Right cardiac atrium (tissue), 5 donors: Measurements from ENCODE around the gene MAPK8IP2. TPM values are rescaled to one million over a fixed set of nuclear protein-coding genes. Genes with fewer than 3 reads are reported as not detected.
"Not testable (repeated sequence)": the region's sequence is repeated elsewhere in the genome, so short reads cannot be mapped to it uniquely, and the experiment has no call there.

Source experiments
- ATAC-seq, 2 donors: fragments of 200-7000 bp; cut with Tn5 transposase; one replicate each; pipeline versions ENCODE4 v1.8.0 to v1.9.1; 2020; ENCODE audit warnings: moderate library complexity in 2 of 2, mild to moderate bottlenecking in 1 of 2
- DNase-seq, 3 donors: peaks; one replicate each; pipeline ENCODE4 v3.0.0-alpha.2; 2020
- H3K27ac ChIP-seq: one replicate; pipeline ENCODE4 v1.5.1; 2013; ENCODE audit warnings: mild to moderate bottlenecking, low read length, control low read depth, moderate library complexity
- H3K27me3 ChIP-seq: one replicate; pipeline ENCODE4 v1.6.1; 2013; ENCODE audit not compliant: control insufficient read depth, insufficient read depth
- H3K4me1 ChIP-seq: one replicate; pipeline ENCODE4 v1.6.1; 2013; ENCODE audit warnings: low read length; ENCODE audit not compliant: control insufficient read depth, insufficient read depth
- H3K4me3 ChIP-seq: one replicate; pipeline ENCODE4 v1.5.1; 2013; ENCODE audit warnings: low read length, control low read depth
- H3K9me3 ChIP-seq: one replicate; pipeline ENCODE4 v1.6.1; 2013; ENCODE audit warnings: low read length; ENCODE audit not compliant: control insufficient read depth
- WGBS: extraction: QIAGEN DNeasy Blood & Tissue Kit; methylation state at CpG from one replicate; pipeline ENCODE4 v1.1.7; 2013; 5-methylcytosine and 5-hydroxymethylcytosine counted together
- intact Hi-C, 4 donors: fragments of 100-400 bp; cut with DNase I; formaldehyde crosslinking; loops; one replicate each; pipeline versions ENCODE4 v1.11.0 to v1.14.0; 2022 to 2023
- polyA plus RNA-seq: library from polyadenylated mRNA; stranded (reverse); fragments of 200-250 nt; gene quantifications from one replicate; pipeline ENCODE4 v1.2.3, GENCODE V29; 2013
- total RNA-seq, 4 donors: library from RNA; stranded (reverse); fragmentation: NEBNext Ultra II Directional; extraction: Animal tissue kit (Norgen Biotek cat#: 25700); gene quantifications; one replicate each; pipeline ENCODE4 v1.2.1, GENCODE V29; 2021
- donor health status: healthy with polysubstance abuse.
- donor health status: DM: no; HTN: yes; CAD: no.
- donor health status: DM: no; HTN: no; CAD: no.
- donor health status: DM: no; HTN: yes; CAD: no; lungs with severe emphysema.
- donor health status: DM: yes; HTN: yes; CAD: no.

The MAPK8IP2 gene
- total and polyA plus RNA-seq, 5 donors: 0.28 to 0.57 (median 0.39) TPM

- ATAC-seq, H3K27me3 ChIP-seq, H3K9me3 ChIP-seq, H3K4me1 ChIP-seq, H3K27ac ChIP-seq, H3K4me3 ChIP-seq: not testable (repeated sequence)
- peak in 1 of 3 donors; percentile 19 for DNase-seq
- 84% methylated on average over 39 of the region's 39 CpGs for whole genome bisulfite sequencing
- intact Hi-C loops: loop anchor here in 1 of 4 donors (10.0 kb wide), 1 partner anchor 113 kb away; no protein-coding TSS in a partner anchor
Observed at GRCh38 chr22:50608058-50608840, 7.7 kb downstream of the MAPK8IP2 start.

- Histone ChIP-seq H3K4me3 (no peak overlapping the region), H3K9me3 (no peaks in the 10 kb centered on the region), H3K27ac (no peak overlapping the region), H3K27me3 (no peaks in the 10 kb centered on the region), H3K4me1 (no peaks in the 10 kb centered on the region)
- 86% methylated on average over 10 of the region's 10 CpGs for WGBS
- DNase-seq (peak in 1 of 3 donors; percentile 23), ATAC-seq (no peak)
- intact Hi-C loops: loop anchor here in 1 of 4 donors (10.0 kb wide), 1 partner anchor 114 kb away; no protein-coding TSS in a partner anchor
Observed at GRCh38 chr22:50608996-50609395, 8.4 kb downstream of the MAPK8IP2 start.

GRCh38 chr22:50609599-50609998 is 9.0 kb downstream of the MAPK8IP2 start:
- 80% methylated on average over 12 of the region's 12 CpGs for WGBS
- no peaks in the 10 kb centered on the region for H3K4me1 ChIP-seq
- H3K27ac ChIP-seq: no peak overlapping the region
- intact Hi-C loops: loop anchor here in 1 of 4 donors (10.0 kb wide), 1 partner anchor 115 kb away; no protein-coding TSS in a partner anchor
- no peak overlapping the region for H3K4me3 ChIP-seq
- no peaks in the 10 kb centered on the region for H3K9me3 ChIP-seq
- ATAC-seq: no peak
- DNase-seq: peak in 1 of 3 donors; percentile 24
- no peaks in the 10 kb centered on the region for H3K27me3 ChIP-seq

GRCh38 chr22:50610041-50610451 is 9.5 kb downstream of the MAPK8IP2 start:
- no peaks in the 10 kb centered on the region for H3K9me3 ChIP-seq
- WGBS: 85% methylated on average over 11 of the region's 11 CpGs
- H3K27me3 ChIP-seq: no peaks in the 10 kb centered on the region
- ATAC-seq (no peak), DNase-seq (peak in 1 of 3 donors; percentile 38)
- H3K4me1 ChIP-seq: no peaks in the 10 kb centered on the region
- no peak overlapping the region for H3K27ac ChIP-seq
- intact Hi-C loops: no loop called here
- H3K4me3 ChIP-seq: no peak overlapping the region

GRCh38 chr22:50610581-50610980 is 10.0 kb downstream of the MAPK8IP2 start:
- intact Hi-C loops: no loop called here
- DNase-seq (no peak), ATAC-seq (no peak)
- Histone ChIP-seq H3K4me3 (no peak overlapping the region), H3K27ac (no peak overlapping the region), H3K27me3 (no peaks in the 10 kb centered on the region), H3K4me1 (no peaks in the 10 kb centered on the region), H3K9me3 (no peaks in the 10 kb centered on the region)
- 87% methylated on average over 17 of the region's 17 CpGs for WGBS

- Histone ChIP-seq H3K4me1 (no peaks in the 10 kb centered on the region), H3K4me3 (no peak overlapping the region), H3K27ac (no peak overlapping the region), H3K9me3 (no peaks in the 10 kb centered on the region), H3K27me3 (no peaks in the 10 kb centered on the region)
- WGBS: 88% methylated on average over 26 of the region's 26 CpGs
- no peak for DNase-seq
- no peak for ATAC-seq
- intact Hi-C loops: no loop called here
Observed at GRCh38 chr22:50611341-50612060, 10.9 kb downstream of the MAPK8IP2 start.

- Histone ChIP-seq H3K4me1 (no peaks in the 10 kb centered on the region), H3K4me3 (no peak overlapping the region), H3K27ac (no peak overlapping the region), H3K27me3 (no peaks in the 10 kb centered on the region), H3K9me3 (no peaks in the 10 kb centered on the region)
- intact Hi-C loops: no loop called here
- no peak for DNase-seq
- no peak for ATAC-seq
- 66% methylated on average over 6 of the region's 6 CpGs for WGBS
Observed at GRCh38 chr22:50612168-50612527, 11.6 kb downstream of the MAPK8IP2 start.

- intact Hi-C loops: no loop called here
- Histone ChIP-seq H3K9me3 (no peaks in the 10 kb centered on the region), H3K4me3 (no peak overlapping the region), H3K27me3 (no peaks in the 10 kb centered on the region), H3K27ac (no peak overlapping the region), H3K4me1 (no peaks in the 10 kb centered on the region)
- DNase-seq (no peak), ATAC-seq (peak; percentile 29 to 54)
- WGBS: 31% methylated on average over 31 of the region's 31 CpGs
Observed at GRCh38 chr22:50612528-50613221, 12.1 kb downstream of the MAPK8IP2 start.

- Histone ChIP-seq H3K9me3 (no peaks in the 10 kb centered on the region), H3K27ac (no peak overlapping the region), H3K4me1 (no peaks in the 10 kb centered on the region), H3K27me3 (no peaks in the 10 kb centered on the region), H3K4me3 (no peak overlapping the region)
- WGBS: 64% methylated on average over 22 of the region's 22 CpGs
- intact Hi-C loops: no loop called here
- DNase-seq (peak in 2 of 3 donors; percentile 53 to 84), ATAC-seq (peak; percentile 70 to 79)
Observed at GRCh38 chr22:50613291-50613981, 12.8 kb downstream of the MAPK8IP2 start.

- H3K4me3 ChIP-seq, intact Hi-C loops, ATAC-seq, H3K9me3 ChIP-seq, H3K27me3 ChIP-seq, H3K27ac ChIP-seq, DNase-seq, H3K4me1 ChIP-seq: not testable (repeated sequence)
- 84% methylated on average over 3 of the region's 3 CpGs for WGBS
Observed at GRCh38 chr22:50614296-50614695, 13.7 kb downstream of the MAPK8IP2 start.
